ENCODE data around the gene AADACL3.

Gene AADACL3

DNA sequence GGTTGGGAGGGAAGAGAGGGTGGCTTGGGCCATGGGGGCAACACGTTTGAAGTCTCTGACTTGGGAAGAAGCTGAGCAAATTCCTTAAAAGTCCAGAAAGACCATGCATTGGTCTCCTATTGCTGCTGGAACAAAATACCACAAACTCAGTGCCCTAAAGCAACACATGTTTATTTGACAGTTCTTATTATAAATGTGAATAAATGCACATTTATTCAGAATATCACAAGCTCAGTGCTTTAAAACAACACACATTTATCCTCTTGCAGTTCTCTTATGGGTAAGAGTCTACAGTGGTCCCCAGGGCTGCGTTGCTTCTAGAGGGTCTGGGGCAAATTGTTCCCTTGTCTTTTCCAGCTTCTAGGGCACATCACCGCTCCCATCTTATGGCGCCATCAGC, 47.6 kb downstream of the AADACL3 start:
- Histone ChIP-seq H3K36me3 (ENCODE audit: control insufficient read depth, insufficient read depth, low read length) (no peaks in the 10 kb centered on the region), H3K4me3 (ENCODE audit: extremely low read depth, insufficient read depth, low read length, poor library complexity, severe bottlenecking) (no peak overlapping the region), H3K9me3 (ENCODE audit: control insufficient read depth, low read length) (no peaks in the 10 kb centered on the region), H3K27ac (ENCODE audit: low read depth, low read length, severe bottlenecking) (no peak overlapping the region), H3K4me1 (ENCODE audit: control insufficient read depth, insufficient read depth, low read length, poor library complexity, severe bottlenecking) (no peaks in the 10 kb centered on the region)
- WGBS, 2 experiments (ENCODE audit: insufficient coverage in 2 of 2) = 83 to 88% methylated on average over 3 to 4 of the region's 4 CpGs

GRCh38 chr1:12764016-12764415, 48.1 kb downstream of the AADACL3 start:
- Histone ChIP-seq H3K4me1 (ENCODE audit: control insufficient read depth, insufficient read depth, low read length, poor library complexity, severe bottlenecking) (no peaks in the 10 kb centered on the region), H3K36me3 (ENCODE audit: control insufficient read depth, insufficient read depth, low read length) (no peaks in the 10 kb centered on the region), H3K9me3 (ENCODE audit: control insufficient read depth, low read length) (no peaks in the 10 kb centered on the region), H3K4me3 (ENCODE audit: extremely low read depth, insufficient read depth, low read length, poor library complexity, severe bottlenecking) (no peak overlapping the region), H3K27ac (ENCODE audit: low read depth, low read length, severe bottlenecking) (no peak overlapping the region)
- WGBS, 2 experiments (ENCODE audit: insufficient coverage in 2 of 2) = 86 to 100% methylated on average over 1 to 2 of the region's 5 CpGs

GRCh38 chr1:12769031-12769430, 53.1 kb downstream of the AADACL3 start:
- 83% methylated on average over 2 of the region's 2 CpGs for WGBS, 2 experiments (ENCODE audit: insufficient coverage in 2 of 2)
- H3K36me3 ChIP-seq (ENCODE audit: control insufficient read depth, insufficient read depth, low read length) = no peaks in the 10 kb centered on the region

DNA sequence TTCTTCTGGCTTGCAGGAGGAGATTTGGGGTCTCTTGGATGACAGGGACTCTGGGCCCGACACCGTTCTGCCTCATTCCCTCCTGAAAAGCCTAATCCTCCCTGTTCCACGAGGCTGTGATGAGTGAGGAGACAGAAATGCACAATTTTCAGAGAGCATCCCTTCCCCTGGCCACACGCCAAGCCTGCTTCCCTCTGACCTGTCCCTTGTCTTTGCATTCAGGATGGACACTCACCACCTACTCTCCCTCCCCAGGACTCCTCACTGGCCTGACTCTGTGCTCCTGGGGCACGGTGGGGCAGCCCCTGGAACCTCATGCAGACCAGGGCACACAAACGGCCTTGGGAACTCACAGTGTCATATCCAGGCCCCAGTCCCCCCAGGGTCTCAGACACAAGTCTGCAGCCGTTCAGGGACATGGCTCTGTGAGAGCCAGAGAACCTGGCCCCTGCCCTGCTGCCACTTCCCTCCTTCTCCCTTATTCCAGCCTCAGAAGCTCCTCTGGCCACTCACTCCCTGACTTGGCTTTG, 54.1 kb downstream of the AADACL3 start:
- Histone ChIP-seq H3K9me3 (ENCODE audit: control insufficient read depth, low read length) (peaks cover 3% of the 10 kb centered on the region), H3K4me3 (ENCODE audit: extremely low read depth, insufficient read depth, low read length, poor library complexity, severe bottlenecking) (no peak overlapping the region), H3K36me3 (ENCODE audit: control insufficient read depth, insufficient read depth, low read length) (no peaks in the 10 kb centered on the region), H3K4me1 (ENCODE audit: control insufficient read depth, insufficient read depth, low read length, poor library complexity, severe bottlenecking) (no peaks in the 10 kb centered on the region), H3K27ac (ENCODE audit: low read depth, low read length, severe bottlenecking) (no peak overlapping the region)
- 75 to 82% methylated on average over 3 to 7 of the region's 7 CpGs for WGBS, 2 experiments (ENCODE audit: insufficient coverage in 2 of 2)

More at GRCh38 chr1:12769031-12769430, 53.1 kb downstream of the AADACL3 start:
- peaks cover 3% of the 10 kb centered on the region for H3K9me3 ChIP-seq (ENCODE audit: control insufficient read depth, low read length)
- H3K27ac ChIP-seq (ENCODE audit: low read depth, low read length, severe bottlenecking) = no peak overlapping the region
- H3K4me3 ChIP-seq (ENCODE audit: extremely low read depth, insufficient read depth, low read length, poor library complexity, severe bottlenecking) = no peak overlapping the region
- H3K4me1 ChIP-seq (ENCODE audit: control insufficient read depth, insufficient read depth, low read length, poor library complexity, severe bottlenecking) = no peaks in the 10 kb centered on the region

DNA sequence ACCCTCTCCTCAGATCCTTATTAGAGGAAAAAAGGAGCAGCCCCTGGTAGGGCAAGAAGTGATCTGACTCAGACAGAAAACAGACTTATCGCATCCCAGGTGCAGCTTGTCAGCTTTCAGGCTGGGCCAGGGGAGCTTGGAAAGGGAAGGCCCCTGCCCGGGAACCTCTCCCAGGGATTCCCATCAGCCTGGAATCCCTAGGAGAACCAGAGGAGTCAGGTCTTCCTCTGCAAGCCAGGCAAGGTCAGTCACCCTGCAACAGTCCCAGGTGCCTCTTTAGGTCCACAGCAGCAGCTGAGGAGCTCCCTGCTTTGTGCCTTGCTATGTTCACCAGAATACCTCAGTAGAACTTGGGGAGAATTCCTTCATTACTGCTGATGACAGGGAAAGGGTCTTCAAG, 54.7 kb downstream of the AADACL3 start:
- H3K4me3 ChIP-seq (ENCODE audit: extremely low read depth, insufficient read depth, low read length, poor library complexity, severe bottlenecking) = no peak overlapping the region
- H3K36me3 ChIP-seq (ENCODE audit: control insufficient read depth, insufficient read depth, low read length) = no peaks in the 10 kb centered on the region
- peaks cover 3% of the 10 kb centered on the region for H3K9me3 ChIP-seq (ENCODE audit: control insufficient read depth, low read length)
- WGBS, 2 experiments (ENCODE audit: insufficient coverage in 2 of 2) = 82 to 89% methylated on average over 2 of the region's 2 CpGs
- H3K27ac ChIP-seq (ENCODE audit: low read depth, low read length, severe bottlenecking) = no peak overlapping the region
- no peaks in the 10 kb centered on the region for H3K4me1 ChIP-seq (ENCODE audit: control insufficient read depth, insufficient read depth, low read length, poor library complexity, severe bottlenecking)

- no peaks in the 10 kb centered on the region for H3K4me1 ChIP-seq (ENCODE audit: control insufficient read depth, insufficient read depth, low read length, poor library complexity, severe bottlenecking)
- H3K9me3 ChIP-seq (ENCODE audit: control insufficient read depth, low read length) = peaks cover 3% of the 10 kb centered on the region
- no peak overlapping the region for H3K27ac ChIP-seq (ENCODE audit: low read depth, low read length, severe bottlenecking)
- no peaks in the 10 kb centered on the region for H3K36me3 ChIP-seq (ENCODE audit: control insufficient read depth, insufficient read depth, low read length)
- WGBS, 2 experiments (ENCODE audit: insufficient coverage in 2 of 2) = 70 to 87% methylated on average over 5 of the region's 5 CpGs
- H3K4me3 ChIP-seq (ENCODE audit: extremely low read depth, insufficient read depth, low read length, poor library complexity, severe bottlenecking) = no peak overlapping the region
Measured at GRCh38 chr1:12771186-12771585, 55.3 kb downstream of the AADACL3 start.

DNA sequence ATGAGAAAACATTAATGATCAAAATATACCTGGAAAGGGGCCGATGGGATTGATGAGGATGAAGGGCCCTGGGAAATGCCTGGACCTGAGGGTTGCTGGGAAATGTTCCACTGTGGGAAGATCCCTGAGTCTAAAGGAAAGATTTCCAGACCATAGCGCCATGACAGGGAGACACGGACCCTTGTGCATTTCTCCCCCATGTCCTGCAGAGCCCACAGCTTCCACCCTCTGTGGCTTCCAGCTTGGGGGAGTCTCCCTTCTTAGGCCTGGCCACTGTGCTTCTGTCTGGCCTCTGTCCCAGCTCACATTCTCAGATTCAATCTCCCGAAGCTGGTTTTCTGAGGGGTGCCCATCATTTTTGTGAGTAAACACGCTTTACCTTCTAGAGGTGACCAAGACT, 56.6 kb downstream of the AADACL3 start:
- H3K27ac ChIP-seq (ENCODE audit: low read depth, low read length, severe bottlenecking) = no peak overlapping the region
- H3K36me3 ChIP-seq (ENCODE audit: control insufficient read depth, insufficient read depth, low read length) = no peaks in the 10 kb centered on the region
- no peaks in the 10 kb centered on the region for H3K4me1 ChIP-seq (ENCODE audit: control insufficient read depth, insufficient read depth, low read length, poor library complexity, severe bottlenecking)
- 80 to 93% methylated on average over 3 of the region's 5 CpGs for WGBS, 2 experiments (ENCODE audit: insufficient coverage in 2 of 2)
- H3K4me3 ChIP-seq (ENCODE audit: extremely low read depth, insufficient read depth, low read length, poor library complexity, severe bottlenecking) = no peak overlapping the region
- peaks cover 3% of the 10 kb centered on the region for H3K9me3 ChIP-seq (ENCODE audit: control insufficient read depth, low read length)

DNA sequence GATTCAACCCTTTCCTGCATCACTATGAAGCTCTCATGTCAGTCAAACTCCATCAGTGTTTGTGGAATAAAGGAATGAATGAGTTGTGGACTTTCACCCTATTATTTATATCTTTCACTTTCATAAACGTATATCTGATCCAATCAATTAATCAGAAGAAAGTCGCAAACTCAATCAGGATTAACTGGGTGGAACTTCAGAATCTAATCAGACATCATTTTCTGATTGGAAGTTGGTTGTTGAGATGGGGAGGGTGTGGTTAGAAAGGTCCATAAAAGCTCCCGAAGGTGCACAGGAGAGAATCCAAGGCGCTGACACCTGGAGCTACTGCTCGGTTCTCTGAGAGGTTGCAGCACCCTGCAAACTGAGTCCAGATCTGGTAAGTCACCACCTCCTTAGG, 57.5 kb downstream of the AADACL3 start, which contains the start of gene PRAMEF12:
Gene PRAMEF12 (plus strand): TSS at position 301 of the 400 bp plus-strand sequence. CDS start 1,130 bp downstream, outside the sequence.
- WGBS, 2 experiments (ENCODE audit: insufficient coverage in 2 of 2) = 82 to 92% methylated on average over 4 of the region's 5 CpGs
- Histone ChIP-seq H3K4me3 (ENCODE audit: extremely low read depth, insufficient read depth, low read length, poor library complexity, severe bottlenecking) (no peak within 1 kb of the TSS), H3K27ac (ENCODE audit: low read depth, low read length, severe bottlenecking) (no peak within 1 kb of the TSS), H3K9me3 (ENCODE audit: control insufficient read depth, low read length) (peaks cover 3% of the 10 kb centered on the region), H3K36me3 (ENCODE audit: control insufficient read depth, insufficient read depth, low read length) (no peaks in the 10 kb centered on the region), H3K4me1 (ENCODE audit: control insufficient read depth, insufficient read depth, low read length, poor library complexity, severe bottlenecking) (no peaks in the 10 kb centered on the region)

DNA sequence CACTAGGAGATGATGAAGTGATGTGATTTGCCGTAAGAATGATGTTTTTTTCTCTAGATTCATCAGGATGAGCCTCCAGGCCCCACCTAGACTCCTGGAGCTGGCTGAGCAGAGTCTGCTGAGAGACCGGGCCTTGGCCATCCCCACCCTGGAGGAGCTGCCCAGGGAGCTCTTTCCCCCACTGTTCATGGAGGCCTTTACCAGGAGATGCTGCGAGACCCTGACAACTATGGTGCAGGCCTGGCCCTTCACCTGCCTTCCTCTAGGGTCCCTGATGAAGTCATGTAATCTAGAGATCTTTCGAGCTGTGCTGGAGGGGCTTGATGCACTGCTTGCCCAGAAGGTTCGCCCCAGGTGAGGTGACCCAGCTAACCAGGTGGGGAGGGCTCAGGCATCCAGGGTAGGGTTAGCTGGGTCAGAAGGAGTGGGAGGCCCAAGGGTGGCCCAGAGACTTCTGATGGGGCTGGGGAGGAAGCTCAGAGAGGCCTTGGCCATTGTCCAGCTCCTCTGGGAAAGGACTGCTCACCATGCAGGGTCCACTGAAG, 59.0 kb downstream of the AADACL3 start:
- no peak overlapping the region for H3K4me3 ChIP-seq (ENCODE audit: extremely low read depth, insufficient read depth, low read length, poor library complexity, severe bottlenecking)
- peaks cover 3% of the 10 kb centered on the region for H3K9me3 ChIP-seq (ENCODE audit: control insufficient read depth, low read length)
- H3K4me1 ChIP-seq (ENCODE audit: control insufficient read depth, insufficient read depth, low read length, poor library complexity, severe bottlenecking) = no peaks in the 10 kb centered on the region
- no peaks in the 10 kb centered on the region for H3K36me3 ChIP-seq (ENCODE audit: control insufficient read depth, insufficient read depth, low read length)
- no peak overlapping the region for H3K27ac ChIP-seq (ENCODE audit: low read depth, low read length, severe bottlenecking)
- WGBS, 2 experiments (ENCODE audit: insufficient coverage in 2 of 2) = 88% methylated on average over 3 to 5 of the region's 5 CpGs

DNA sequence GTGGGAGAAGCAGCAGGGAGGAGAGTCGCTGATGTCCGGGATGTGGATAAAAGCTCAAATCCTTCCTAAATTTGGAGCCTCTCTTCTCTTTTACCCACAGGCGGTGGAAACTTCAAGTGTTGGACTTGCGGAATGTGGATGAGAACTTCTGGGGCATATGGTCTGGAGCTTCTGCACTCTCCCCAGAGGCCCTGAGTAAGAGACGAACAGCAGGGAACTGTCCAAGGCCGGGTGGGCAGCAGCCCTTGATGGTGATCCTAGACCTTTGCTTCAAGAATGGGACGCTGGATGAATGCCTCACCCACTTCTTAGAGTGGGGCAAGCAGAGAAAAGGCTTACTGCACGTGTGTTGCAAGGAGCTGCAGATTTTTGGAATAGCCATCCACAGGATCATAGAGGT, 59.5 kb downstream of the AADACL3 start:
- H3K27ac ChIP-seq (ENCODE audit: low read depth, low read length, severe bottlenecking) = no peak overlapping the region
- peaks cover 3% of the 10 kb centered on the region for H3K9me3 ChIP-seq (ENCODE audit: control insufficient read depth, low read length)
- 78 to 88% methylated on average over 4 to 7 of the region's 8 CpGs for WGBS, 2 experiments (ENCODE audit: insufficient coverage in 2 of 2)
- no peaks in the 10 kb centered on the region for H3K36me3 ChIP-seq (ENCODE audit: control insufficient read depth, insufficient read depth, low read length)
- no peak overlapping the region for H3K4me3 ChIP-seq (ENCODE audit: extremely low read depth, insufficient read depth, low read length, poor library complexity, severe bottlenecking)
- H3K4me1 ChIP-seq (ENCODE audit: control insufficient read depth, insufficient read depth, low read length, poor library complexity, severe bottlenecking) = no peaks in the 10 kb centered on the region

DNA sequence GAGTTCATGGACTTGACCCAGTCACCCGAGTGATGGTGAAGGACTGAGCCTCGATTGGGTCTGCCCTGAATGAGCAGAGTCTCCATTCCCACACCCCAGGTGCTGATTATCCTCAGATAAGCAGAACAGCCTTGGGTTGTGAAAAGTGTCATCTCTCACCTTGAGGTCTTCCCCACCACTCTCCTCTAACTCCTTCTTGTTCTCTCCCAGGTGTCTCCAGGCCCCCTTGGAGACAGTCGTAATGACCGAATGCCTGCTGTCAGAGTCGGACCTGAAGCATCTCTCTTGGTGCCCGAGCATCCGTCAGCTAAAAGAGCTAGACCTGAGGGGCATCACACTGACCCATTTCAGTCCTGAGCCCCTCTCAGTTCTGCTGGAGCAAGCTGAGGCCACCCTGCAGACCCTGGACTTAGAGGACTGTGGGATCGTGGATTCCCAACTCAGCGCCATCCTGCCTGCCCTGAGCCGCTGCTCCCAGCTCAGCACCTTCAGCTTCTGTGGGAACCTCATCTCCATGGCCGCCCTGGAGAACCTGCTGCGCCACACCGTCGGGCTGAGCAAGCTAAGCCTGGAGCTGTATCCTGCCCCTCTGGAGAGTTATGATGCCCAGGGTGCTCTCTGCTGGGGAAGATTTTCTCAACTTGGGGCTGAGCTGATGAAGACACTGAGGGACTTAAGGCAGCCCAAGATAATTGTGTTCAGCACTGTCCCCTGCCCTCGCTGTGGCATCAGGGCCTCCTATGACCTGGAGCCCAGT, 61.1 kb downstream of the AADACL3 start:
- Histone ChIP-seq H3K4me3 (ENCODE audit: extremely low read depth, insufficient read depth, low read length, poor library complexity, severe bottlenecking) (no peak overlapping the region), H3K4me1 (ENCODE audit: control insufficient read depth, insufficient read depth, low read length, poor library complexity, severe bottlenecking) (no peaks in the 10 kb centered on the region), H3K27ac (ENCODE audit: low read depth, low read length, severe bottlenecking) (no peak overlapping the region), H3K36me3 (ENCODE audit: control insufficient read depth, insufficient read depth, low read length) (no peaks in the 10 kb centered on the region), H3K9me3 (ENCODE audit: control insufficient read depth, low read length) (peaks cover 3% of the 10 kb centered on the region)
- WGBS, 2 experiments (ENCODE audit: insufficient coverage in 2 of 2) = 90 to 94% methylated on average over 14 of the region's 15 CpGs
